Natural killer cell (primary cell): ENCODE results near the gene ERLEC1. TPM values are rescaled to one million over a fixed set of nuclear protein-coding genes. Genes with fewer than 3 reads are reported as not detected.

Experiments used
- ATAC-seq, 3 donors: fragments of 150-1000 bp in 2 of 3; fragments of 200-7000 bp in 1 of 3; cut with Tn5 transposase; 1 replicate in 1 of 3; 2 replicates in 2 of 3; pipeline ENCODE4 v1.10.0; 2021; ENCODE audit warnings: mild to moderate bottlenecking in 2 of 3, moderate library complexity in 2 of 3
- DNase-seq, 2 donors: peaks; one replicate each; pipeline versions ENCODE4 v3.0.0 to v3.0.0-alpha.2; 2013 to 2021; ENCODE audit warnings: mixed read lengths in 1 of 2
- H3K27ac ChIP-seq: one replicate; pipeline ENCODE4 v1.5.1; 2013; ENCODE audit warnings: mild to moderate bottlenecking, low read length
- H3K27me3 ChIP-seq: one replicate; pipeline ENCODE4 v1.6.1; 2013; ENCODE audit warnings: low read length; ENCODE audit not compliant: control insufficient read depth, insufficient read depth
- H3K36me3 ChIP-seq: one replicate; pipeline ENCODE4 v1.6.1; 2013; ENCODE audit warnings: low read length; ENCODE audit not compliant: control insufficient read depth, insufficient read depth
- H3K4me1 ChIP-seq: one replicate; pipeline ENCODE4 v1.6.1; 2013; ENCODE audit warnings: low read length; ENCODE audit not compliant: control insufficient read depth, insufficient read depth
- H3K4me3 ChIP-seq: one replicate; pipeline ENCODE4 v1.5.1; 2013; ENCODE audit warnings: low read length
- H3K9me3 ChIP-seq: one replicate; pipeline ENCODE4 v1.6.1; 2013; ENCODE audit warnings: low read length; ENCODE audit not compliant: control insufficient read depth, insufficient read depth
- H3K27ac Mint-ChIP-seq, 2 donors: one replicate each; pipeline ENCODE4 v1.8.0; 2022; ENCODE audit warnings: mild to moderate bottlenecking in 2 of 2, mixed read lengths in 2 of 2, moderate library complexity in 1 of 2
- H3K27me3 Mint-ChIP-seq, 2 donors: one replicate each; pipeline ENCODE4 v1.8.0; 2022; ENCODE audit warnings: low read depth in 2 of 2, mixed read lengths in 2 of 2
- H3K36me3 Mint-ChIP-seq: one replicate; pipeline ENCODE4 v1.8.0; 2022; ENCODE audit warnings: mixed read lengths
- H3K4me1 Mint-ChIP-seq, 2 donors: one replicate each; pipeline ENCODE4 v1.8.0; 2022; ENCODE audit warnings: mixed read lengths in 2 of 2
- H3K4me3 Mint-ChIP-seq: one replicate; pipeline ENCODE4 v1.8.0; 2022; ENCODE audit warnings: mild to moderate bottlenecking, moderate library complexity, mixed read lengths
- H3K9me3 Mint-ChIP-seq, 2 donors: one replicate each; pipeline ENCODE4 v1.8.0; 2022; ENCODE audit warnings: mixed read lengths in 2 of 2
- CTCF ChIP-seq: fragments of 200-600 bp; IDR thresholded peaks from one replicate; pipeline ENCODE4 v1.8.0; 2022; ENCODE audit warnings: antibody characterized with exemption
- WGBS: methylation state at CpG from one replicate; pipeline ENCODE4 v1.1.7; 2013; ENCODE audit warnings: missing lambda C conversion rate; ENCODE audit not compliant: insufficient coverage; 5-methylcytosine and 5-hydroxymethylcytosine counted together
- intact Hi-C: fragments of 100-400 bp; cut with micrococcal nuclease; formaldehyde crosslinking; loops from one replicate; pipeline ENCODE4 v1.14.2; 2022
- total RNA-seq, 4 donors: library from RNA; stranded (reverse); fragments of 120-200 nt in 1 of 4; gene quantifications; one replicate each; pipeline versions ENCODE4 v1.2.3 to v1.2.4, GENCODE V29; 2013 to 2022

Gene ERLEC1
- total RNA-seq, 3 donors from 2014 or later (not counting 1 experiment from before 2014, with no cell fraction given): 19.7 to 27.1 (median 21.7) TPM

GRCh38 chr2:53859206-53860181, 72.7 kb downstream of the ERLEC1 start, which contains the start of gene GPR75:
GPR75 (minus strand) TSS chr2:53859967; CDS start chr2:53854756, 5,211 bp downstream.
- H3K27ac Mint-ChIP-seq: peak within 1 kb of the TSS in 1 of 2 donors; percentile 41
- H3K36me3 ChIP-seq: peaks cover 22% of the 10 kb centered on the region
- H3K36me3 Mint-ChIP-seq: no peaks in the 10 kb centered on the region
- H3K4me3 Mint-ChIP-seq: no peak within 1 kb of the TSS
- no peak within 1 kb of the TSS for H3K4me3 ChIP-seq
- no peaks in the 10 kb centered on the region for H3K9me3 ChIP-seq
- no peaks in the 10 kb centered on the region for H3K9me3 Mint-ChIP-seq
- H3K27ac ChIP-seq: no peak within 1 kb of the TSS
- WGBS: 96% methylated on average over 72 of the region's 72 CpGs
- H3K27me3 ChIP-seq: no peaks in the 10 kb centered on the region
- peaks cover 6 to 15% of the 10 kb centered on the region in 2 donors for H3K4me1 Mint-ChIP-seq
- no peaks in the 10 kb centered on the region for H3K4me1 ChIP-seq
- no peaks in the 10 kb centered on the region for H3K27me3 Mint-ChIP-seq
- DNase-seq: no peak
- no peak for TF ChIP-seq CTCF
- intact Hi-C loops: no loop called here
- ATAC-seq: peak in 1 of 3 donors; percentile 4

GRCh38 chr2:53861824-53862223, 75.0 kb downstream of the ERLEC1 start:
- no peaks in the 10 kb centered on the region for H3K9me3 Mint-ChIP-seq
- Histone ChIP-seq H3K9me3 (no peaks in the 10 kb centered on the region), H3K27me3 (no peaks in the 10 kb centered on the region), H3K4me3 (no peak overlapping the region), H3K4me1 (no peaks in the 10 kb centered on the region), H3K27ac (no peak overlapping the region), H3K36me3 (peaks cover 40% of the 10 kb centered on the region)
- H3K36me3 Mint-ChIP-seq: peaks cover 17% of the 10 kb centered on the region
- H3K4me1 Mint-ChIP-seq: peaks cover 0 to 9% of the 10 kb centered on the region in 2 donors
- DNase-seq (no peak), ATAC-seq (no peak)
- no peak for TF ChIP-seq CTCF
- H3K27ac Mint-ChIP-seq: no peak overlapping the region
- no peaks in the 10 kb centered on the region for H3K27me3 Mint-ChIP-seq
- intact Hi-C loops: no loop called here
- 98% methylated on average over 5 of the region's 5 CpGs for WGBS
- H3K4me3 Mint-ChIP-seq: no peak overlapping the region

GRCh38 chr2:53863538-53864227, 76.8 kb downstream of the ERLEC1 start:
- DNase-seq (no peak), ATAC-seq (no peak)
- intact Hi-C loops: no loop called here
- TF ChIP-seq CTCF: no peak
- Histone ChIP-seq H3K27ac (no peak overlapping the region), H3K4me1 (no peaks in the 10 kb centered on the region), H3K9me3 (no peaks in the 10 kb centered on the region), H3K4me3 (no peak overlapping the region), H3K27me3 (no peaks in the 10 kb centered on the region), H3K36me3 (peaks cover 47% of the 10 kb centered on the region)
- Mint-ChIP-seq H3K36me3 (peaks cover 25% of the 10 kb centered on the region), H3K27me3 (no peaks in the 10 kb centered on the region), H3K4me1 (peaks cover 0 to 10% of the 10 kb centered on the region in 2 donors), H3K4me3 (no peak overlapping the region), H3K27ac (no peak overlapping the region), H3K9me3 (no peaks in the 10 kb centered on the region)
- 98% methylated on average over 4 of the region's 6 CpGs for WGBS
